ENCODE results near the gene PKHD1. TPM values are rescaled to one million over a fixed set of nuclear protein-coding genes. Genes with fewer than 3 reads are reported as not detected.

The PKHD1 gene
- total RNA-seq, 1 donor, result under 0.01 TPM

DNA sequence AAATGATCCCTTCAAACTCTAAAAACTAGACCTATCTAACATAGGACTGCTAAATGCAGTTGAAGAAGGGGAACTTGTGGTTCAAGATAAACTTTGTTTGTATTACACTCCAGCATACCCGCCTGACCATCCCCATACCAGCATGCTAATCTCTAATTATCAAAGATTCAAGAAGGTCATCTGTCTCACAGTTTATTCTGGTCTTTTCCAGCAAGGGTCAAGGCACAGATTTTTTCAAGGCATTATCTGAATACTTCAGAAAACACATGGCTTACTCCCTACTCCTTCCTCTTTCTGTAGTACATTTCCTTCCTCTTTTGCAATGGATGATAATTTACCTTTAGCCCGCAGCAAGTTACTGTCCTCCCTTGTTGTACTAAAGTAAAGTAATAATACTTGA is 174.1 kb downstream of the PKHD1 start:
- Histone ChIP-seq H3K27me3 (ENCODE audit: insufficient read depth, low read length) (no peaks in the 10 kb centered on the region), H3K4me3 (ENCODE audit: low read length) (no peak overlapping the region), H3K9me3 (ENCODE audit: low read depth, low read length) (no peaks in the 10 kb centered on the region), H3K4me1 (ENCODE audit: insufficient read depth, low read length) (no peaks in the 10 kb centered on the region)

GRCh38 chr6:51910851-51911250 is 176.6 kb downstream of the PKHD1 start:
- H3K4me3 ChIP-seq (ENCODE audit: low read length), result no peak overlapping the region
- H3K4me1 ChIP-seq (ENCODE audit: insufficient read depth, low read length), result no peaks in the 10 kb centered on the region
- no peaks in the 10 kb centered on the region for H3K27me3 ChIP-seq (ENCODE audit: insufficient read depth, low read length)
- H3K9me3 ChIP-seq (ENCODE audit: low read depth, low read length), result no peaks in the 10 kb centered on the region

- Histone ChIP-seq H3K27me3 (ENCODE audit: insufficient read depth, low read length) (no peaks in the 10 kb centered on the region), H3K9me3 (ENCODE audit: low read depth, low read length) (no peaks in the 10 kb centered on the region), H3K4me1 (ENCODE audit: insufficient read depth, low read length) (no peaks in the 10 kb centered on the region), H3K4me3 (ENCODE audit: low read length) (no peak overlapping the region)
Measured at GRCh38 chr6:51908243-51908642, 179.2 kb downstream of the PKHD1 start.

GRCh38 chr6:51901766-51902764 is 185.3 kb downstream of the PKHD1 start:
- no peaks in the 10 kb centered on the region for H3K9me3 ChIP-seq (ENCODE audit: low read depth, low read length)
- H3K27me3 ChIP-seq (ENCODE audit: insufficient read depth, low read length), result no peaks in the 10 kb centered on the region
- no peak overlapping the region for H3K4me3 ChIP-seq (ENCODE audit: low read length)
- no peaks in the 10 kb centered on the region for H3K4me1 ChIP-seq (ENCODE audit: insufficient read depth, low read length)

- Histone ChIP-seq H3K4me1 (ENCODE audit: insufficient read depth, low read length) (no peaks in the 10 kb centered on the region), H3K4me3 (ENCODE audit: low read length) (no peak overlapping the region), H3K9me3 (ENCODE audit: low read depth, low read length) (no peaks in the 10 kb centered on the region), H3K27me3 (ENCODE audit: insufficient read depth, low read length) (no peaks in the 10 kb centered on the region)
Measured at GRCh38 chr6:51893366-51893765, 194.0 kb downstream of the PKHD1 start.

DNA sequence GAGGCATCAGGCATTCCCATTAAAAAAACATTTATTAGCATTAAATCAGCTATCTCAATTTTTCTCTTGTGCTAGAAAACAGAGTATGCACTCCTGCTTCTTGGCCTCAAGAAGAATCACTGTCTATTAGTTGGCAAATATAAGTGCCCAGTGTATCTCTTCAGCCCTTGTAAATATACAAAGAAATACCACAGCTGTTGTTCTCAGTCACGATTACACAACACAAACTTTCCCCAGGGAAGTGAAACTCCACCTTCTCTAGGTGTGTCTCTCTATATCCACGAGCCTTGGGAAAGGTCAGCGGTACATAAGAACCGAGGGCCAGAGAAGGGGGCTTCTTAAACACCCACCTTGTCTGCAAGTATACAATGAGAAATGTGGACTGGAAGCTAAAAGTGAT is 194.7 kb downstream of the PKHD1 start:
- H3K4me1 ChIP-seq (ENCODE audit: insufficient read depth, low read length), result no peaks in the 10 kb centered on the region
- H3K27me3 ChIP-seq (ENCODE audit: insufficient read depth, low read length), result no peaks in the 10 kb centered on the region
- H3K9me3 ChIP-seq (ENCODE audit: low read depth, low read length), result no peaks in the 10 kb centered on the region
- no peak overlapping the region for H3K4me3 ChIP-seq (ENCODE audit: low read length)

GRCh38 chr6:51892339-51892738 is 195.1 kb downstream of the PKHD1 start:
- no peaks in the 10 kb centered on the region for H3K9me3 ChIP-seq (ENCODE audit: low read depth, low read length)
- no peak overlapping the region for H3K4me3 ChIP-seq (ENCODE audit: low read length)
- no peaks in the 10 kb centered on the region for H3K27me3 ChIP-seq (ENCODE audit: insufficient read depth, low read length)
- H3K4me1 ChIP-seq (ENCODE audit: insufficient read depth, low read length), result no peaks in the 10 kb centered on the region

DNA sequence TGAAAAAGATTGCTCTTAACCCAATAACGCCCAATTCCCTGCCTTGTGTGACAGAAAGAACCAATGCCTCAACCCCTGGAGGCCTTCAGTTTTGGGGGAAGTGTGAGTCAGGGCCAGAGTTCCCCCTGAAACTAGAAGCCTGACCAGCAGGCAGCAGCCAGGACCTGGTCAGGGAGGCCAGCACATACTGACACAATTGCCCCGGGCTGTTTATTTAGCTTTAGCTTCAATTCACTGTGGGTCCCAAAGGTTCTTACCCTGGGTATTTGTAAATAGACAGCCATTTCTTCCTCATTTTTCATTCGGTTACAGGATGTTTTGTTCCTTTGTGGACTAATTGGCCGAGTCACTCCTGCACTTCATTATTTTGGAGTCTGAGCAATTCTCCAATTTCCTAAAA is 195.6 kb downstream of the PKHD1 start:
- H3K4me3 ChIP-seq (ENCODE audit: low read length), result no peak overlapping the region
- no peaks in the 10 kb centered on the region for H3K27me3 ChIP-seq (ENCODE audit: insufficient read depth, low read length)
- no peaks in the 10 kb centered on the region for H3K4me1 ChIP-seq (ENCODE audit: insufficient read depth, low read length)
- no peaks in the 10 kb centered on the region for H3K9me3 ChIP-seq (ENCODE audit: low read depth, low read length)

- no peaks in the 10 kb centered on the region for H3K9me3 ChIP-seq (ENCODE audit: low read depth, low read length)
- no peaks in the 10 kb centered on the region for H3K27me3 ChIP-seq (ENCODE audit: insufficient read depth, low read length)
- H3K4me3 ChIP-seq (ENCODE audit: low read length), result no peak overlapping the region
- no peaks in the 10 kb centered on the region for H3K4me1 ChIP-seq (ENCODE audit: insufficient read depth, low read length)
Measured at GRCh38 chr6:51887859-51888258, 199.6 kb downstream of the PKHD1 start.

GRCh38 chr6:51885957-51886356 is 201.5 kb downstream of the PKHD1 start:
- Histone ChIP-seq H3K4me3 (ENCODE audit: low read length) (no peak overlapping the region), H3K9me3 (ENCODE audit: low read depth, low read length) (no peaks in the 10 kb centered on the region), H3K4me1 (ENCODE audit: insufficient read depth, low read length) (no peaks in the 10 kb centered on the region), H3K27me3 (ENCODE audit: insufficient read depth, low read length) (no peaks in the 10 kb centered on the region)

DNA sequence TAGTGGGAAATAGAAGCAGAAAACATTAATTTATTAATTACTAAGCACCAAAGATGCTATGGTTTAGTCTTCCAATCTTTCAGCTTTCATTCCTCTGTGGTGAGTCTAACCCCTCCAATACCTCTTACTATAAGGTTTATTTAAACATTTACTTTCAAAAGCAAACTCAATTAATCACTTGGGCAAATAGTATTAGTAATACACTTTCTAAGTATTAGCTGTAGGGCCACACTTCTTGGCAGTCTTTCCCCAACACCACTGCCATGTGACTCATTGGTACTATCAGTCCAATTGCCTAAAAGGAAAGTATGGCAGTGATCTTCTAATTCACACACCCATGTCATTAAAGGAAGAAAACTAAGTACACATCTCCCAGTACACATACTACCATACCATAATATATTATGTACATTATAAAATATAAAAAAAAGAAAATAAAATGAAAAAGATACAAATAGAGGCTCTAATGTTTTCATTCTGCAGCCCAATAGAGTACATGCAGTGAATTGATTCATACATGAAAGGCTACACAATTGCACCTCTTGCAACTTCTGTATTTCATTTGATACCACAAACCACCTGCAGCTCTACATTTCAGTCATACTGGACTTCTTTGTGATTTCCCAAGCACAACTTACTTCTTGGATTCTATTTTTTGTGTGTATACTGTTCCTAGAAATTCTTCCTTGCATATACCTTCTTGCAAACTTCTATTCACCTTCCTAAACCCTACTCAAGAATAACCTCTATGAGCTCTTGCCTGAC is 218.6 kb downstream of the PKHD1 start:
- H3K4me3 ChIP-seq (ENCODE audit: low read length), result no peak overlapping the region
- H3K4me1 ChIP-seq (ENCODE audit: insufficient read depth, low read length), result no peaks in the 10 kb centered on the region
- no peaks in the 10 kb centered on the region for H3K9me3 ChIP-seq (ENCODE audit: low read depth, low read length)
- peaks cover 4% of the 10 kb centered on the region for H3K27me3 ChIP-seq (ENCODE audit: insufficient read depth, low read length)

- no peaks in the 10 kb centered on the region for H3K4me1 ChIP-seq (ENCODE audit: insufficient read depth, low read length)
- no peaks in the 10 kb centered on the region for H3K9me3 ChIP-seq (ENCODE audit: low read depth, low read length)
- H3K27me3 ChIP-seq (ENCODE audit: insufficient read depth, low read length), result peaks cover 4% of the 10 kb centered on the region
- H3K4me3 ChIP-seq (ENCODE audit: low read length), result no peak overlapping the region
Measured at GRCh38 chr6:51866867-51867266, 220.5 kb downstream of the PKHD1 start.

DNA sequence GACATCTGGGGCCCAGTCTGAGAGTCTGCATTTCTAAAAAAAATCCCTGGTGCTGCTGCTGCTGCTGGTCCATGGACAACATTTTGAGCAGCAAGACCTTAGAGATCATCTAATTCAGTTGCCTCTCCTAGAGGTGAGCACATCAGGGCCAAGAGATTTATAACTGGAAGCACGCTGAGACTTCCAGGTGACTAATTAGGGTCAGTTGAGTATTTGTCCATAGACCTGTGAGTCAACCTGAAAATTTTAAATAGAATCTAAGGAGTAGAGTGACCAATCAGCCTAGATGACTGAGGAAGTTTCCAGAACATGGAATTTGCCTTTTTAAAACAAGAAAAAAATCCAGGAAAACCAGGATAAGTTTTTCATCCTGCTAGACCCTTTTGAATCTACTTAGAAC is 221.4 kb downstream of the PKHD1 start:
- Histone ChIP-seq H3K27me3 (ENCODE audit: insufficient read depth, low read length) (peaks cover 4% of the 10 kb centered on the region), H3K9me3 (ENCODE audit: low read depth, low read length) (no peaks in the 10 kb centered on the region), H3K4me1 (ENCODE audit: insufficient read depth, low read length) (no peaks in the 10 kb centered on the region)

DNA sequence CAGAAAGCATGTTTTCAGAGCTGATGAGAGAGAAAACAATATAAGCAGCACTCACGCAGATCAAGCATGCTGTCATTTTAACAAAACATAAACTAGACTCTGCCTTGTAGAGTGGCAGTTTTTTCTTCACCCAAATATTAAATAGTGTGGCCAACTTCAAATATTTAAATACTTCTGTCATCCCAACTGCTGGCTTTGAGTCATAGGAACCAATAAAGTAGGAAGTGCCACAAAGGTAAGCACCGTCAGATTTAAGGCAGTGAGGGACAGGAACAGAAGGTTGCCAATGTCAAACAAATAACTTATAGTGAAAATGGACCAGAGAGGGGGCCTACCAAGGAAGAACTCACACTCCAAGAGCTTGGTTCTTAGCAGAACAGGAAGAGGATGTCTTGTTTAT is 222.2 kb downstream of the PKHD1 start:
- no peaks in the 10 kb centered on the region for H3K9me3 ChIP-seq (ENCODE audit: low read depth, low read length)
- no peak overlapping the region for H3K4me3 ChIP-seq (ENCODE audit: low read length)
- H3K27me3 ChIP-seq (ENCODE audit: insufficient read depth, low read length), result peaks cover 4% of the 10 kb centered on the region
- no peaks in the 10 kb centered on the region for H3K4me1 ChIP-seq (ENCODE audit: insufficient read depth, low read length)

More for the DNA sequence above, 221.4 kb downstream of the PKHD1 start:
- no peak overlapping the region for H3K4me3 ChIP-seq (ENCODE audit: low read length)

DNA sequence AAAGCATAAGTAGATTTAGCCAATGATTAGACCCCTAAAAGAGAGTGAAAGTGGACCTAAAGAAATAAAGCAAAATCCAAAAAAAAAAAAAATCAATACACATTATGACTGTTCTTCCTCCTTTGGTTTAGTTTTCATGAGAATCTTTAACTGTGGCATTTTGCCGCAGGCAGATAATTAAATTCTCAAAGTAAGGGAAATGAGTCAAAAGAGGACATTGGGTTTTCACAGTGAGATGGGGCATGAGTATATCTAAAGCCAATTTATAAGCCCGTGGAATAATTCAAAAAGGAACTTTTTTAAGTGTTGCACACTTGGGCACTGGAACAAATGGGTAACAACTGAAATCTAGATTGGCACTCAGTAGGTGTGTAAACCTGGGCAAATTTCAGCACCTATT is 230.3 kb downstream of the PKHD1 start:
- Histone ChIP-seq H3K9me3 (ENCODE audit: low read depth, low read length) (no peaks in the 10 kb centered on the region), H3K27me3 (ENCODE audit: insufficient read depth, low read length) (peaks cover 4% of the 10 kb centered on the region), H3K4me1 (ENCODE audit: insufficient read depth, low read length) (no peaks in the 10 kb centered on the region), H3K4me3 (ENCODE audit: low read length) (no peak overlapping the region)
